ENCODE results near the gene SLC4A8. TPM values are rescaled to one million over a fixed set of nuclear protein-coding genes. Genes with fewer than 3 reads are reported as not detected.

SLC4A8 gene
- total RNA-seq, 2 experiments from 2014 or later = 1.3 to 2.1 TPM

DNA sequence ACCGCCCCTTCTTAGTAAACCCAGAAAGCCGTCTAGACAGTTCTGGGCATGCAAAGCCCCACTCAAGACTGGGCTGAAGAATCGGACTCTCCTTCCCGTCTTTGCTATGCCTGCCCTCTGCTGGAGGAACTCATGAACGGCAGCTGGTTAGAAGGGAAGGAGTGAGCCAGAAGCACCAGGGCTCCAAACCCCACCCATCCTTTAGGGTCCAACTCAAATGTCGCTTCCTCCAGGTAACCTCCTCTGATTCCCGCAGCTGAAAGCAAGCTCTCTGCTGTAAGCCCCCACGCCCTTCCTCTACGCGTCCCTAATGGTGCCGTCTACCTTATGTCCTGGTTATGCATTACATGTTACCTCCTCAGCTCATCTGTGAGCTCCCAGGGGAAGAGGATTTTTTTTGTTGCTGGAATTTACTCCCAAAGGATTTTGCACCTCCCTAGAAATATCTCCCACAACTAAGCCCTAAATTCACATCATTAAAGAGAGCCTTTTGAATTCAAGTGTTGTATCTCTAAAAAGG lies 107.4 kb downstream of the SLC4A8 start:
- Mint-ChIP-seq H3K4me1 (peaks cover 5% of the 10 kb centered on the region), H3K9me3 (no peaks in the 10 kb centered on the region), H3K36me3 (no peaks in the 10 kb centered on the region), H3K27ac (no peak overlapping the region), H3K4me3 (no peak overlapping the region), H3K27me3 (peaks cover 14% of the 10 kb centered on the region)
- DNase-seq = peak; percentile 74

- Mint-ChIP-seq H3K27me3 (peaks cover 14% of the 10 kb centered on the region), H3K27ac (no peak overlapping the region), H3K4me1 (peaks cover 5% of the 10 kb centered on the region), H3K4me3 (no peak overlapping the region), H3K9me3 (no peaks in the 10 kb centered on the region), H3K36me3 (no peaks in the 10 kb centered on the region)
- no peak for DNase-seq
Observed at GRCh38 chr12:51533799-51534198, 109.2 kb downstream of the SLC4A8 start.

GRCh38 chr12:51534216-51535074 lies 109.8 kb downstream of the SLC4A8 start:
- H3K4me3 Mint-ChIP-seq = no peak overlapping the region
- H3K9me3 Mint-ChIP-seq = no peaks in the 10 kb centered on the region
- no peak overlapping the region for H3K27ac Mint-ChIP-seq
- peaks cover 14% of the 10 kb centered on the region for H3K27me3 Mint-ChIP-seq
- H3K36me3 Mint-ChIP-seq = no peaks in the 10 kb centered on the region
- DNase-seq = no peak
- H3K4me1 Mint-ChIP-seq = peaks cover 5% of the 10 kb centered on the region

- no peaks in the 10 kb centered on the region for H3K36me3 Mint-ChIP-seq
- no peak for DNase-seq
- no peak overlapping the region for H3K4me3 Mint-ChIP-seq
- no peak overlapping the region for H3K27ac Mint-ChIP-seq
- no peaks in the 10 kb centered on the region for H3K9me3 Mint-ChIP-seq
- peaks cover 5% of the 10 kb centered on the region for H3K4me1 Mint-ChIP-seq
- H3K27me3 Mint-ChIP-seq = peaks cover 14% of the 10 kb centered on the region
Observed at GRCh38 chr12:51536159-51536558, 111.5 kb downstream of the SLC4A8 start.

DNA sequence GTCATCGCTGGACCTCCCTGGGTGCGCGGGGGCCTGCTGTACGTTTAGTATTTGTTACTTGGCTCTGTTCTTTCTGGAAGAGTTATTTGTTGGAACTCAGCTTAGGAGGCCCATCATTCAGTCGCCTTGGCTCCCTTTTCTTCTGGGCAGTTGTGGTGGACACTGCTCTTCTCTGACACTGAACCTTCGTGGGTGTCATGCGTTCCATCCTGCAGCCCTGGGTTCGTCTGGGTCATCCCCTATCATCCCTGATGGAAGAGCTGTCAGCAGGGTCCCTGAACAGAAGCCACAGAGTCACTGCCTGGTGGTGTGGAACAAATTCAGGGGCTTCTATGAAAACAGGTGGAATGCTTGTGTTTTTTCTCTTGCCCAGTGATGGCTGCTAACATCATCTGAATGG lies 113.5 kb downstream of the SLC4A8 start:
- no peaks in the 10 kb centered on the region for H3K36me3 Mint-ChIP-seq
- no peaks in the 10 kb centered on the region for H3K4me1 Mint-ChIP-seq
- H3K27ac Mint-ChIP-seq = peak overlapping the region; percentile 8
- no peak overlapping the region for H3K4me3 Mint-ChIP-seq
- DNase-seq = no peak
- H3K27me3 Mint-ChIP-seq = peaks cover 4% of the 10 kb centered on the region
- no peaks in the 10 kb centered on the region for H3K9me3 Mint-ChIP-seq

DNA sequence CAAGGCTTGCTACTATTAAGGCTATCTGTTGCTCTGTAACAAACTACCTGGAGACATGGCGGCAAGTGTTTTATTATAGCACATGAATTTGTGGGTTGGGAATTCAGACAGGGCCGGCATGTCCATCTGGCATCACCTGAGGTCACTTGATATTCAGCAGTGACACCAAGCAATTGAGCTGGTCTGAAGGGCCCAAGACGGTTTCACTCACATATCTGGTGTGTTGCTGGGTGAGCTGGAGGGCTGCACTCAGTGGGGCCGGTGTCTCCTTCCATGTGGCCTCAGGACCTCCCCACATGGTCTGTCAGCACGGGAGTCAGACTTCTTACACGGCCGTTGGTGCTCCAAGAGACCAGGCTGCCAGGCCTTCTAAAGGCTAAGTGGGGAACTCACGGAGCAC lies 114.0 kb downstream of the SLC4A8 start:
- H3K27me3 Mint-ChIP-seq = peaks cover 4% of the 10 kb centered on the region
- no peaks in the 10 kb centered on the region for H3K9me3 Mint-ChIP-seq
- no peak overlapping the region for H3K4me3 Mint-ChIP-seq
- peak overlapping the region; percentile 8 for H3K27ac Mint-ChIP-seq
- DNase-seq = no peak
- H3K4me1 Mint-ChIP-seq = no peaks in the 10 kb centered on the region
- no peaks in the 10 kb centered on the region for H3K36me3 Mint-ChIP-seq

GRCh38 chr12:51540996-51541395 lies 116.4 kb downstream of the SLC4A8 start:
- Mint-ChIP-seq H3K4me3 (no peak overlapping the region), H3K9me3 (peaks cover 3% of the 10 kb centered on the region), H3K36me3 (no peaks in the 10 kb centered on the region), H3K4me1 (no peaks in the 10 kb centered on the region), H3K27me3 (no peaks in the 10 kb centered on the region), H3K27ac (no peak overlapping the region)
- DNase-seq = no peak

GRCh38 chr12:51546097-51546496 lies 121.5 kb downstream of the SLC4A8 start:
- Mint-ChIP-seq H3K4me3 (no peak overlapping the region), H3K36me3 (no peaks in the 10 kb centered on the region), H3K9me3 (peaks cover 3% of the 10 kb centered on the region), H3K27me3 (no peaks in the 10 kb centered on the region), H3K4me1 (no peaks in the 10 kb centered on the region), H3K27ac (no peak overlapping the region)
- DNase-seq = no peak

- no peak for DNase-seq
- Mint-ChIP-seq H3K27me3 (peaks cover 8% of the 10 kb centered on the region), H3K9me3 (peaks cover 3% of the 10 kb centered on the region), H3K27ac (no peak overlapping the region), H3K36me3 (no peaks in the 10 kb centered on the region), H3K4me1 (no peaks in the 10 kb centered on the region), H3K4me3 (no peak overlapping the region)
Observed at GRCh38 chr12:51547606-51548005, 123.0 kb downstream of the SLC4A8 start.

- no peaks in the 10 kb centered on the region for H3K36me3 Mint-ChIP-seq
- DNase-seq = no peak
- H3K4me1 Mint-ChIP-seq = no peaks in the 10 kb centered on the region
- no peak overlapping the region for H3K27ac Mint-ChIP-seq
- no peak overlapping the region for H3K4me3 Mint-ChIP-seq
- H3K9me3 Mint-ChIP-seq = peaks cover 3% of the 10 kb centered on the region
- peaks cover 8% of the 10 kb centered on the region for H3K27me3 Mint-ChIP-seq
Observed at GRCh38 chr12:51548241-51548640, 123.6 kb downstream of the SLC4A8 start.

DNA sequence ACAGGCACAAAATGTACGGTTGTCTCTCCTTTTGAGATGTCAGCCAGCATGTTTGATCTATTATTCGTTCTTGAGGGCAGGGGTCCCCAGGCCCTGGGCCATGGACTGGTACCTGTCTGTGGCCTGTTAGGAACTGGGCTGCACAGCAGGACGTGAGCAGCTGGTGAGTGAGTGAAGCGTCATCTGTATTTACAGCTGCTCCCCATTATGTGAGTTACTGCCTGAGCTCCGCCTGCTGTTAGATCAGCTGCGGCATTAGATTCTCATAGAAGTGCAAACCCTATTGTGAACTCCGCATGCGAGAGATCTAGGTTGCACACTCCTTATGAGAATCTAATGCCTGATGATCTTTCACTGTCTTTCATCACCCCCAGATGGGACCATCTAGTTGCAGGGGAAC lies 125.0 kb downstream of the SLC4A8 start:
- Mint-ChIP-seq H3K36me3 (no peaks in the 10 kb centered on the region), H3K27me3 (peaks cover 8% of the 10 kb centered on the region), H3K4me3 (no peak overlapping the region), H3K27ac (no peak overlapping the region), H3K4me1 (no peaks in the 10 kb centered on the region), H3K9me3 (no peaks in the 10 kb centered on the region)
- DNase-seq = no peak

Other genes starting within 250 kb of the SLC4A8 start
- 1 to 10 TPM; 6.5 to 6.9 TPM for gene POU6F1, start 206.8 kb upstream of the SLC4A8 start, total RNA-seq
- 10 to 100 TPM; 94.2 to 95.4 TPM for gene DAZAP2, start 186.0 kb upstream of the SLC4A8 start, total RNA-seq
- gene SMAGP, start 154.4 kb upstream of the SLC4A8 start, total RNA-seq = 1 to 10 TPM in 1 of 2 experiments, under 1 TPM in 1; 0.64 to 1.3 TPM
- gene BIN2, start 100.7 kb upstream of the SLC4A8 start, total RNA-seq = 10 to 100 TPM; 32.0 to 34.2 TPM
- not detected for gene CELA1, start 78.2 kb upstream of the SLC4A8 start, total RNA-seq
- gene GALNT6, start 33.4 kb upstream of the SLC4A8 start, total RNA-seq = 10 to 100 TPM; 19.0 to 19.9 TPM
- under 1 TPM; 0.86 to 0.93 TPM for gene SCN8A, start 166.4 kb downstream of the SLC4A8 start, total RNA-seq